H1 (cell line): ENCODE measurements around the gene GNB5. TPM values are rescaled to one million over a fixed set of nuclear protein-coding genes. Genes with fewer than 3 reads are reported as not detected.

ENCODE experiments used
- CTCF ChIA-PET: fragments of 300-600 bp; sonication (Branson Sonifier 250); formaldehyde crosslinking; loops from one replicate; lab custom pipeline; 2021; ENCODE audit not compliant: partially characterized antibody; lab: Charles Lee
- POLR2A ChIA-PET: fragments of 300-600 bp; sonication (Branson Sonifier 250); formaldehyde crosslinking; loops from one replicate; lab custom pipeline; 2021; ENCODE audit warnings: inconsistent platforms; ENCODE audit not compliant: partially characterized antibody; lab: Charles Lee
- DNase-seq, 2 experiments: peaks; one replicate each; pipeline versions ENCODE4 v3.0.0 to v3.0.0-alpha.2; 2010 to 2022; ENCODE audit warnings: low spot score in 2 of 2, low read depth in 1 of 2, mixed read lengths in 1 of 2
- FAIRE-seq: peaks from 2 replicates; lab custom pipeline; 2011; peaks lifted over from hg19 to GRCh38; lab: Jason Lieb, UNC
- H2AFZ ChIP-seq: 2 replicates; pipeline ENCODE4 v1.8.1; 2012; ENCODE audit warnings: low read length, inconsistent platforms
- H2AK5ac ChIP-seq: 2 replicates; pipeline ENCODE4 v1.6.1; 2013; ENCODE audit warnings: low read depth, low read length
- H2BK120ac ChIP-seq: replicated peaks from 2 replicates; pipeline ENCODE3; 2013; ENCODE audit warnings: low read depth, low read length, inconsistent platforms
- H2BK12ac ChIP-seq: 2 replicates; pipeline ENCODE4 v1.6.1; 2013; ENCODE audit warnings: low read depth, low read length
- H2BK15ac ChIP-seq: 2 replicates; pipeline ENCODE4 v1.6.1; 2013; ENCODE audit warnings: low read length
- H2BK20ac ChIP-seq: 2 replicates; pipeline ENCODE4 v1.6.1; 2013; ENCODE audit warnings: low read length
- H2BK5ac ChIP-seq: 2 replicates; pipeline ENCODE4 v1.6.1; 2013; ENCODE audit warnings: low read depth, low read length
- H3K14ac ChIP-seq: 2 replicates; pipeline ENCODE4 v1.6.1; 2013; ENCODE audit warnings: inconsistent platforms; ENCODE audit not compliant: insufficient read length
- H3K18ac ChIP-seq: 2 replicates; pipeline ENCODE4 v1.6.1; 2013; ENCODE audit warnings: low read length; ENCODE audit errors: extremely low read depth
- H3K23ac ChIP-seq: 2 replicates; pipeline ENCODE4 v1.6.1; 2013; ENCODE audit warnings: inconsistent platforms; ENCODE audit not compliant: insufficient read length
- H3K23me2 ChIP-seq: 2 replicates; pipeline ENCODE4 v1.6.1; 2013; ENCODE audit warnings: low read depth, low read length
- H3K27ac ChIP-seq: 2 replicates; pipeline ENCODE4 v1.6.1; 2011; ENCODE audit warnings: low read depth, low read length, inconsistent platforms
- H3K27me3 ChIP-seq, 4 experiments: replicated peaks in 1 of 4; 1 replicate in 1 of 4; 2 replicates in 3 of 4; pipeline versions ENCODE4 v1.6.1 to v1.8.1; 2011 to 2013; ENCODE audit warnings: low read length in 3 of 4, mild to moderate bottlenecking in 3 of 4, inconsistent platforms in 2 of 4, mixed read lengths in 2 of 4, moderate library complexity in 1 of 4; ENCODE audit not compliant: control insufficient read depth in 3 of 4, insufficient read depth in 3 of 4; ENCODE audit errors: extremely low read depth in 1 of 4
- H3K36me3 ChIP-seq, 4 experiments: 2 replicates each; pipeline versions ENCODE4 v1.6.1 to v1.8.1; 2011 to 2013; ENCODE audit warnings: mild to moderate bottlenecking in 4 of 4, low read length in 3 of 4, moderate library complexity in 2 of 4, control low read depth in 1 of 4, inconsistent platforms in 1 of 4; ENCODE audit not compliant: insufficient read depth in 4 of 4, control insufficient read depth in 2 of 4
- H3K4ac ChIP-seq: replicated peaks from 2 replicates; pipeline ENCODE3; 2013; ENCODE audit warnings: low read length, low read depth, mixed read lengths, inconsistent platforms; ENCODE audit not compliant: insufficient read length
- H3K4me1 ChIP-seq, 4 experiments: replicated peaks in 1 of 4; 1 replicate in 1 of 4; 2 replicates in 3 of 4; pipeline versions ENCODE4 v1.6.1 to v1.8.1; 2011 to 2013; ENCODE audit warnings: low read length in 3 of 4, inconsistent platforms in 2 of 4, mixed read lengths in 1 of 4; ENCODE audit not compliant: insufficient read depth in 4 of 4, control insufficient read depth in 3 of 4
- H3K4me2 ChIP-seq, 2 experiments: 2 replicates each; pipeline versions ENCODE4 v1.6.1 to v1.8.1; 2011 to 2013; ENCODE audit warnings: low read depth in 2 of 2, low read length in 2 of 2, control low read depth in 1 of 2, inconsistent platforms in 1 of 2, mild to moderate bottlenecking in 1 of 2; ENCODE audit not compliant: insufficient read depth in 1 of 2
- H3K4me3 ChIP-seq, 4 experiments: fragments of 200-600, 300-600 bp in 1 of 4; sonication (generic), shearing (Covaris generic), sonication (Bioruptor Twin) in 1 of 4; 2 replicates each; pipeline versions ENCODE4 v1.5.1 to v1.8.1; 2011 to 2016; ENCODE audit warnings: low read length in 4 of 4, low read depth in 3 of 4, control low read depth in 2 of 4, inconsistent platforms in 2 of 4, mild to moderate bottlenecking in 2 of 4, mixed read lengths in 1 of 4, moderate library complexity in 1 of 4; ENCODE audit not compliant: insufficient read depth in 2 of 4; ENCODE audit errors: extremely low read depth in 1 of 4
- H3K56ac ChIP-seq: replicated peaks from 2 replicates; pipeline ENCODE3; 2013; ENCODE audit warnings: low read depth, mild to moderate bottlenecking, mixed read lengths, low read length, inconsistent platforms; ENCODE audit not compliant: insufficient read length
- H3K79me1 ChIP-seq: 2 replicates; pipeline ENCODE4 v1.6.1; 2013; ENCODE audit warnings: low read depth, low read length, control low read depth
- H3K79me2 ChIP-seq, 2 experiments: 2 replicates each; pipeline versions ENCODE4 v1.6.1 to v1.8.1; 2012 to 2013; ENCODE audit warnings: low read length in 2 of 2, mild to moderate bottlenecking in 2 of 2, inconsistent platforms in 1 of 2; ENCODE audit not compliant: insufficient read depth in 2 of 2, control insufficient read depth in 1 of 2
- H3K9ac ChIP-seq, 4 experiments: replicated peaks in 1 of 4; 1 replicate in 1 of 4; 2 replicates in 3 of 4; pipeline versions ENCODE4 v1.6.1 to v1.8.1; 2011 to 2013; ENCODE audit warnings: low read depth in 3 of 4, low read length in 3 of 4, control low read depth in 2 of 4, mild to moderate bottlenecking in 2 of 4, moderate library complexity in 2 of 4, inconsistent platforms in 1 of 4; ENCODE audit errors: extremely low read depth in 1 of 4
- H3K9me3 ChIP-seq, 2 experiments: 2 replicates each; pipeline versions ENCODE4 v1.6.1 to v1.8.1; 2012 to 2013; ENCODE audit warnings: mild to moderate bottlenecking in 2 of 2, moderate library complexity in 2 of 2, control low read depth in 1 of 2, inconsistent platforms in 1 of 2, low read depth in 1 of 2, low read length in 1 of 2, mixed read lengths in 1 of 2; ENCODE audit not compliant: insufficient read depth in 2 of 2
- H4K20me1 ChIP-seq, 2 experiments: replicated peaks in 1 of 2; 2 replicates each; pipeline versions ENCODE3 to v1.8.1; 2011 to 2013; ENCODE audit warnings: inconsistent platforms in 2 of 2, low read length in 2 of 2, mild to moderate bottlenecking in 1 of 2; ENCODE audit not compliant: insufficient read depth in 2 of 2, control insufficient read depth in 1 of 2
- H4K5ac ChIP-seq: 2 replicates; pipeline ENCODE4 v1.6.1; 2013; ENCODE audit warnings: low read length, low read depth, mixed read lengths, inconsistent platforms; ENCODE audit not compliant: insufficient read length
- H4K8ac ChIP-seq: 2 replicates; pipeline ENCODE4 v1.8.0; 2013; ENCODE audit warnings: mild to moderate bottlenecking, moderate library complexity, low read length, inconsistent platforms; ENCODE audit not compliant: insufficient read depth; ENCODE audit errors: extremely low read depth
- H4K91ac ChIP-seq: replicated peaks from 2 replicates; pipeline ENCODE3; 2013; ENCODE audit warnings: low read length, mixed read lengths, inconsistent platforms; ENCODE audit not compliant: insufficient read length
- EGR1 ChIP-seq: IDR thresholded peaks from 2 replicates; pipeline ENCODE4 v1.6.1; 2011; ENCODE audit warnings: low read depth, low read length, borderline replicate concordance
- MAFK ChIP-seq: IDR thresholded peaks from 2 replicates; pipeline ENCODE4 v1.6.1; 2012; ENCODE audit warnings: low read depth, mild to moderate bottlenecking, improper control_type of control experiment, low read length
- NANOG ChIP-seq: IDR thresholded peaks from 2 replicates; pipeline ENCODE4 v1.6.1; 2011; ENCODE audit warnings: low read length, low read depth, mild to moderate bottlenecking, inconsistent platforms; ENCODE audit not compliant: insufficient read depth, poor library complexity, severe bottlenecking
- RAD21 ChIP-seq, 2 experiments: IDR thresholded peaks in 1 of 2; conservative IDR thresholded peaks in 1 of 2; 2 replicates each; pipeline ENCODE4 v1.6.1; 2011; ENCODE audit warnings: low read depth in 2 of 2, low read length in 2 of 2, improper control_type of control experiment in 1 of 2, inconsistent platforms in 1 of 2, mild to moderate bottlenecking in 1 of 2, moderate library complexity in 1 of 2
- YY1 ChIP-seq: IDR thresholded peaks from 2 replicates; pipeline ENCODE4 v1.6.1; 2011; ENCODE audit warnings: low read depth, mild to moderate bottlenecking, low read length
- WGBS, 2 experiments: shearing (Covaris generic) in 1 of 2; methylation state at CpG; one replicate each; pipeline versions ENCODE4 v1.1.6 to v1.1.7; 2013 to 2015; ENCODE audit warnings: low lambda C conversion rate in 2 of 2, mixed read lengths in 2 of 2, inconsistent platforms in 1 of 2, low coverage in 1 of 2, missing lambda C conversion rate in 1 of 2; ENCODE audit not compliant: insufficient replicate concordance in 2 of 2, insufficient coverage in 1 of 2, insufficient read length in 1 of 2; ENCODE audit errors: extremely low coverage in 1 of 2, missing lambda C conversion rate in 1 of 2; 5-methylcytosine and 5-hydroxymethylcytosine counted together
- polyA plus RNA-seq, 7 experiments: library from polyadenylated mRNA; depleted of rRNA in 3 of 7; stranded (reverse) in 5 of 7; unstranded in 2 of 7; fragments of >200 nt in 5 of 7; fragments of 200-250 nt in 2 of 7; gene quantifications; 1 replicate in 5 of 7; 2 replicates in 1 of 7; 4 replicates in 1 of 7; pipeline versions ENCODE4 v1.2.1 to v1.2.3, GENCODE V29; 2011 to 2013; ENCODE audit warnings: missing spikeins in 2 of 7, mixed read lengths in 2 of 7
- total RNA-seq: library from RNA; stranded (reverse); fragmentation: NEBNext Ultra II Directional; extraction: Animal tissue kit (Norgen Biotek cat#: 25700); gene quantifications from 2 replicates; pipeline ENCODE4 v1.2.1, GENCODE V29; 2021
- TF ChIP-seq, protein P1 (sequence below): IDR thresholded peaks from 2 replicates; pipeline ENCODE4 v1.6.1; 2012; ENCODE audit warnings: inconsistent platforms
- TF ChIP-seq, protein P2 (sequence below), 3 experiments: IDR thresholded peaks; 1 replicate in 2 of 3; 2 replicates in 1 of 3; pipeline versions ENCODE4 v1.5.1 to v1.6.1; 2011; ENCODE audit warnings: low read length in 3 of 3, mild to moderate bottlenecking in 3 of 3, inconsistent platforms in 2 of 3, low read depth in 1 of 3, moderate library complexity in 1 of 3; ENCODE audit not compliant: insufficient read depth in 1 of 3; ENCODE audit errors: control extremely low read depth in 1 of 3

Gene GNB5
- total and polyA plus RNA-seq, 2 of the 8 experiments (the other 6 are each of a cell fraction or from before 2014, with no cell fraction given), result 21.7 to 42.5 TPM

DNA sequence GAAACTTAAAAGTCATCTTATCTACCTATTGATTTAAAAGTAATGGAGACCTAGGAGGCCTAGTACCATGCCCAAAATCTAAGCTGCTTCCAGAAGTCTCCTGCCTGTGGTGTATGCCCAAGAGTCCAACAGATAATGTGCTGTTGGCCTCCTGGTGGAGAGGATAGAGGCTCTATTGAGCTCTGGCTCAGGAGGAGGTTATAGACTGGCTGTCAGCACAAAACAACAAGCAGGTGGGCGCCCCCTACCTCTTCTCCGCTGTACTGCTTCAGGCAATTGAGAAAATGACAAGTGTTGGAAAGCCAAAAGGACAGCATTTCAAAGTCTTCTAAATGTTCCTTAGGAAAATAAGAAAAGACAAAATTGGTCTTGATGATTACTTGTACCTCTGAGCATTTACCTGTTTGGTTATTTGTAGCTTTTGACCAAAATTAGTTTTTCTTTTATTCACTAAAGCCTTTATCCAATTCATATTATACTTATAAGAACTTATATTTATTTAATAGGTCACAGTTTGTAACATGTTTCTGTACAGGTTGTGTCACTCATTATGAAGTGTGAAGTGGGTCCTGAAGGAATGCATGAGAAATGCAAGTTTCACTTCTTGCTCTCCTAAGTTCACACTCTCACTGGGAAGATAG lies 17.2 kb upstream of the GNB5 start:
- Histone ChIP-seq H2AFZ (no peak overlapping the region), H3K4me2 (no peak overlapping the region), H3K79me1 (no peaks in the 10 kb centered on the region), H3K36me3 (peaks cover 9 to 32% (median 25%) of the 10 kb centered on the region in 4 experiments; a peak in 7 of 8 replicates), H3K14ac (no peak overlapping the region), H2BK20ac (no peak overlapping the region), H4K5ac (no peak overlapping the region), H3K56ac (no peak overlapping the region), H3K23me2 (no peaks in the 10 kb centered on the region), H4K91ac (no peak overlapping the region), H3K4me1 (no peaks in the 10 kb centered on the region), H3K27me3 (no peaks in the 10 kb centered on the region), H3K23ac (no peak overlapping the region), H2BK5ac (no peak overlapping the region), H4K20me1 (peaks cover 0 to 4% of the 10 kb centered on the region in 2 experiments), H2BK15ac (no peak overlapping the region), H3K27ac (no peak overlapping the region), H3K4ac (no peak overlapping the region), H2AK5ac (no peak overlapping the region), H3K18ac (no peak overlapping the region), H3K9me3 (no peaks in the 10 kb centered on the region), H2BK120ac (no peak overlapping the region), H3K79me2 (no peaks in the 10 kb centered on the region), H2BK12ac (no peak overlapping the region), H3K9ac (no peak overlapping the region), H3K4me3 (no peak overlapping the region), H4K8ac (no peak overlapping the region)
- FAIRE-seq, result peak; percentile 28
- ChIA-PET POLR2A (interaction anchor here (0.7 to 0.9 kb wide), 2 partner anchors 30 to 86 kb away, joined by 3 read pairs; no protein-coding TSS in a partner anchor), CTCF (interaction anchor here (0.5 to 13.0 kb wide), 40 partner anchors 9 to 558 kb away, joined by 3 to 189 read pairs (median 3); partner anchors contain the start of genes GNB5 and MYO5C)
- WGBS, 2 experiments, result 3% methylated on average over 2 of the region's 2 CpGs; no CpG with 5 or more reads in 1 of the 2 experiments
- peak; percentile 43 to 95 for DNase-seq
- 0 out of 2 replicates have a peak, but pooled peaks have one; percentile 15 for TF ChIP-seq EGR1
- peak; percentile 14; the same call in 1 of the 2 replicates for TF ChIP-seq MAFK
- peak; percentile 12 for TF ChIP-seq NANOG
- 0 out of 2 replicates have a peak, but pooled peaks have one; percentile 17 for TF ChIP-seq YY1
- TF ChIP-seq RAD21 (IDR thresholded peaks at IDR 0.05 in 1 of 2, conservative IDR thresholded peaks at IDR 0.05 in 1 of 2; ENCODE audit: low read depth in 2 of 2, low read length in 2 of 2), result peak; percentile 66 to 77
- TF ChIP-seq, protein P1, sequence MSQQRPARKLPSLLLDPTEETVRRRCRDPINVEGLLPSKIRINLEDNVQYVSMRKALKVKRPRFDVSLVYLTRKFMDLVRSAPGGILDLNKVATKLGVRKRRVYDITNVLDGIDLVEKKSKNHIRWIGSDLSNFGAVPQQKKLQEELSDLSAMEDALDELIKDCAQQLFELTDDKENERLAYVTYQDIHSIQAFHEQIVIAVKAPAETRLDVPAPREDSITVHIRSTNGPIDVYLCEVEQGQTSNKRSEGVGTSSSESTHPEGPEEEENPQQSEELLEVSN, result no peak
- TF ChIP-seq, protein P2, sequence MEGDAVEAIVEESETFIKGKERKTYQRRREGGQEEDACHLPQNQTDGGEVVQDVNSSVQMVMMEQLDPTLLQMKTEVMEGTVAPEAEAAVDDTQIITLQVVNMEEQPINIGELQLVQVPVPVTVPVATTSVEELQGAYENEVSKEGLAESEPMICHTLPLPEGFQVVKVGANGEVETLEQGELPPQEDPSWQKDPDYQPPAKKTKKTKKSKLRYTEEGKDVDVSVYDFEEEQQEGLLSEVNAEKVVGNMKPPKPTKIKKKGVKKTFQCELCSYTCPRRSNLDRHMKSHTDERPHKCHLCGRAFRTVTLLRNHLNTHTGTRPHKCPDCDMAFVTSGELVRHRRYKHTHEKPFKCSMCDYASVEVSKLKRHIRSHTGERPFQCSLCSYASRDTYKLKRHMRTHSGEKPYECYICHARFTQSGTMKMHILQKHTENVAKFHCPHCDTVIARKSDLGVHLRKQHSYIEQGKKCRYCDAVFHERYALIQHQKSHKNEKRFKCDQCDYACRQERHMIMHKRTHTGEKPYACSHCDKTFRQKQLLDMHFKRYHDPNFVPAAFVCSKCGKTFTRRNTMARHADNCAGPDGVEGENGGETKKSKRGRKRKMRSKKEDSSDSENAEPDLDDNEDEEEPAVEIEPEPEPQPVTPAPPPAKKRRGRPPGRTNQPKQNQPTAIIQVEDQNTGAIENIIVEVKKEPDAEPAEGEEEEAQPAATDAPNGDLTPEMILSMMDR (IDR thresholded peaks at IDR 0.05; ENCODE audit: control extremely low read depth in 1 of 3, insufficient read depth in 1 of 3, low read depth in 1 of 3, low read length in 3 of 3), result peak; percentile 66 to 98 (median 92)
